HepG2 (cell line): Measurements from ENCODE around the gene MRPL38. TPM values are rescaled to one million over a fixed set of nuclear protein-coding genes. Genes with fewer than 3 reads are reported as not detected.
A peak's percentile ranks its signal among the peaks of the same experiment; 100 is the strongest.

ENCODE experiments used
- GABPB1 ChIP-seq: IDR thresholded peaks from 2 replicates; pipeline ENCODE4 v1.6.1; 2016; ENCODE audit warnings: mild to moderate bottlenecking, missing genetic modification reagents, moderate library complexity, missing compliant biosample characterization
- ISL2 ChIP-seq: sonication (generic); formaldehyde crosslinking; IDR thresholded peaks from 2 replicates; pipeline ENCODE4 v1.5.0; 2020; ENCODE audit warnings: missing genetic modification reagents
- KDM1A ChIP-seq: IDR thresholded peaks from 2 replicates; pipeline ENCODE4 v1.6.1; 2016; ENCODE audit warnings: missing compliant biosample characterization
- KLF6 ChIP-seq: IDR thresholded peaks from 2 replicates; pipeline ENCODE4 v1.8.0; 2016; ENCODE audit warnings: missing biosample characterization, missing genetic modification reagents
- NCOA1 ChIP-seq: sonication (generic); formaldehyde crosslinking; IDR thresholded peaks from 2 replicates; pipeline ENCODE4 v1.9.0; 2021; ENCODE audit warnings: missing genetic modification reagents
- NKX3-1 ChIP-seq: sonication (generic); formaldehyde crosslinking; IDR thresholded peaks from 2 replicates; pipeline ENCODE4 v1.5.0; 2020; ENCODE audit warnings: missing genetic modification reagents
- NRL ChIP-seq: sonication (generic); formaldehyde crosslinking; IDR thresholded peaks from 2 replicates; pipeline ENCODE4 v1.5.0; 2020; ENCODE audit warnings: missing genetic modification reagents, mild to moderate bottlenecking, moderate library complexity, borderline replicate concordance
- SP4 ChIP-seq: sonication (generic); formaldehyde crosslinking; IDR thresholded peaks from 2 replicates; pipeline ENCODE4 v1.8.1; 2023; ENCODE audit warnings: mild to moderate bottlenecking, missing genetic modification reagents
- TRIM24 ChIP-seq: sonication (generic); formaldehyde crosslinking; IDR thresholded peaks from 2 replicates; pipeline ENCODE4 v1.8.0; 2022; ENCODE audit warnings: mild to moderate bottlenecking, missing genetic modification reagents
- ZFY ChIP-seq: sonication (generic); formaldehyde crosslinking; IDR thresholded peaks from 2 replicates; pipeline ENCODE4 v1.4.0; 2020; ENCODE audit warnings: missing genetic modification reagents
- ZNF34 ChIP-seq: sonication (generic); formaldehyde crosslinking; IDR thresholded peaks from 2 replicates; pipeline ENCODE4 v1.4.0; 2020; ENCODE audit warnings: mild to moderate bottlenecking, missing genetic modification reagents, borderline replicate concordance
- ZNF562 ChIP-seq: sonication (generic); formaldehyde crosslinking; IDR thresholded peaks from 2 replicates; pipeline ENCODE4 v1.8.0; 2022; ENCODE audit warnings: missing genetic modification reagents, borderline replicate concordance
- ZNF567 ChIP-seq: sonication (generic); formaldehyde crosslinking; IDR thresholded peaks from 2 replicates; pipeline ENCODE4 v1.8.1; 2023; ENCODE audit warnings: mild to moderate bottlenecking, missing genetic modification reagents, borderline replicate concordance
- ZNF781 ChIP-seq: sonication (generic); formaldehyde crosslinking; IDR thresholded peaks from 2 replicates; pipeline ENCODE4 v1.5.1; 2020; ENCODE audit warnings: borderline replicate concordance, mild to moderate bottlenecking, missing genetic modification reagents; ENCODE audit errors: not compliant biosample characterization
- ZNF790 ChIP-seq: sonication (generic); formaldehyde crosslinking; IDR thresholded peaks from 2 replicates; pipeline ENCODE4 v1.8.0; 2022; ENCODE audit warnings: missing genetic modification reagents, mild to moderate bottlenecking, borderline replicate concordance
- ZZZ3 ChIP-seq: sonication (generic); formaldehyde crosslinking; IDR thresholded peaks from 2 replicates; pipeline ENCODE4 v1.4.0; 2020; ENCODE audit warnings: missing genetic modification reagents, mild to moderate bottlenecking, borderline replicate concordance
- polyA plus RNA-seq, 8 experiments: library from polyadenylated mRNA; depleted of rRNA in 3 of 8; stranded (reverse) in 7 of 8; unstranded in 1 of 8; fragments of >200 nt; fragmentation: Illumina TruSeq in 4 of 8; extraction: Trizol in 4 of 8; gene quantifications; 2 replicates each; pipeline versions ENCODE4 v1.2.1 to v1.2.3, GENCODE V29; 2011 to 2016; ENCODE audit warnings: low read depth in 4 of 8, missing spikeins in 1 of 8, mixed read lengths in 1 of 8; ENCODE audit not compliant: insufficient read depth in 1 of 8
- total RNA-seq, 5 experiments: library from RNA; depleted of rRNA; stranded (reverse); fragments of >200 nt; fragmentation: Illumina TruSeq; extraction: Trizol; gene quantifications; 2 replicates each; pipeline ENCODE4 v1.2.3, GENCODE V29; 2016; ENCODE audit warnings: low read depth in 1 of 5
- TF ChIP-seq, protein P1 (sequence below): sonication (generic); formaldehyde crosslinking; IDR thresholded peaks from 2 replicates; pipeline ENCODE4 v1.5.0; 2020; ENCODE audit warnings: mild to moderate bottlenecking, missing genetic modification reagents, moderate library complexity
- TF ChIP-seq, protein P2 (sequence below): IDR thresholded peaks from 2 replicates; pipeline ENCODE4 v1.6.1; 2016; ENCODE audit warnings: control low read depth
- TF ChIP-seq, protein P3 (sequence below): sonication (generic); formaldehyde crosslinking; conservative IDR thresholded peaks from 2 replicates; pipeline ENCODE4 v1.8.0; 2022; ENCODE audit warnings: missing genetic modification reagents
- TF ChIP-seq, protein P4 (sequence below): sonication (generic); formaldehyde crosslinking; IDR thresholded peaks from 2 replicates; pipeline ENCODE4 v1.4.0; 2020; ENCODE audit warnings: low read depth, mild to moderate bottlenecking, missing genetic modification reagents
- TF ChIP-seq, protein P5 (sequence below): sonication (generic); formaldehyde crosslinking; IDR thresholded peaks from 2 replicates; pipeline ENCODE4 v1.8.1; 2022; ENCODE audit warnings: low read depth, mild to moderate bottlenecking, missing genetic modification reagents
- TF ChIP-seq, protein P6 (sequence below): sonication (generic); formaldehyde crosslinking; IDR thresholded peaks from 2 replicates; pipeline ENCODE4 v1.4.0; 2020; ENCODE audit warnings: mild to moderate bottlenecking, missing genetic modification reagents

Gene MRPL38
- total and polyA plus RNA-seq, 2 of the 13 experiments (the other 11 are each of a cell fraction or from before 2014, with no cell fraction given): 83.7 to 125 TPM

DNA sequence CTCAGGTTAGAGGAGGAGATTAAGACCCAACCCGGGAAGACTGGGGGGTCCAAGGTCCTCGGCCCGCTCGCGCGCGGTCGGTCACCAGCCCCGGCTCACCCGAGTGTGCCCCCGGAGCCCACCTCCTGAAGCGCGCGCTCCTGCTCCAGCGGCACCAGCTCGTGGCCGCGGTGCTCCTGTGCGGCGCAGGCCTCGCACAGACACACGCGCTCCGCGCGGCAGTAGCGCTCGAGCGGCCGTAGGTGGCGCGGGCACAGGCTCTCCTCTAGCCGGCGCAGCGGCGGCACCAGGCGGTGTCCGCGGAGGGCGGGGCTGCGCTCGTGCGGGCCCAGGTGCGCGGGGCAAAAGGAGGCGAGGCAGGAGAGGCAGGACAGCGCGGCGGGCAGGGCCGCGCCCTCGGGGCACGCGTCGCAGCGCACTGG, 26.9 kb downstream of the MRPL38 start (continued):
- TF ChIP-seq NRL (CRISPR knock-in tag): no peak
- TF ChIP-seq ZNF790 (CRISPR knock-in tag): no peak; the same call in 1 of the 2 replicates
- TF ChIP-seq GABPB1: 0 out of 2 replicates have a peak, but pooled peaks have one; percentile 7
- no peak for TF ChIP-seq NCOA1 (CRISPR knock-in tag)
- TF ChIP-seq, protein P1, sequence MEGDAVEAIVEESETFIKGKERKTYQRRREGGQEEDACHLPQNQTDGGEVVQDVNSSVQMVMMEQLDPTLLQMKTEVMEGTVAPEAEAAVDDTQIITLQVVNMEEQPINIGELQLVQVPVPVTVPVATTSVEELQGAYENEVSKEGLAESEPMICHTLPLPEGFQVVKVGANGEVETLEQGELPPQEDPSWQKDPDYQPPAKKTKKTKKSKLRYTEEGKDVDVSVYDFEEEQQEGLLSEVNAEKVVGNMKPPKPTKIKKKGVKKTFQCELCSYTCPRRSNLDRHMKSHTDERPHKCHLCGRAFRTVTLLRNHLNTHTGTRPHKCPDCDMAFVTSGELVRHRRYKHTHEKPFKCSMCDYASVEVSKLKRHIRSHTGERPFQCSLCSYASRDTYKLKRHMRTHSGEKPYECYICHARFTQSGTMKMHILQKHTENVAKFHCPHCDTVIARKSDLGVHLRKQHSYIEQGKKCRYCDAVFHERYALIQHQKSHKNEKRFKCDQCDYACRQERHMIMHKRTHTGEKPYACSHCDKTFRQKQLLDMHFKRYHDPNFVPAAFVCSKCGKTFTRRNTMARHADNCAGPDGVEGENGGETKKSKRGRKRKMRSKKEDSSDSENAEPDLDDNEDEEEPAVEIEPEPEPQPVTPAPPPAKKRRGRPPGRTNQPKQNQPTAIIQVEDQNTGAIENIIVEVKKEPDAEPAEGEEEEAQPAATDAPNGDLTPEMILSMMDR (CRISPR knock-in tag): peak; percentile 59; the same call in 1 of the 2 replicates
- TF ChIP-seq, protein P2, sequence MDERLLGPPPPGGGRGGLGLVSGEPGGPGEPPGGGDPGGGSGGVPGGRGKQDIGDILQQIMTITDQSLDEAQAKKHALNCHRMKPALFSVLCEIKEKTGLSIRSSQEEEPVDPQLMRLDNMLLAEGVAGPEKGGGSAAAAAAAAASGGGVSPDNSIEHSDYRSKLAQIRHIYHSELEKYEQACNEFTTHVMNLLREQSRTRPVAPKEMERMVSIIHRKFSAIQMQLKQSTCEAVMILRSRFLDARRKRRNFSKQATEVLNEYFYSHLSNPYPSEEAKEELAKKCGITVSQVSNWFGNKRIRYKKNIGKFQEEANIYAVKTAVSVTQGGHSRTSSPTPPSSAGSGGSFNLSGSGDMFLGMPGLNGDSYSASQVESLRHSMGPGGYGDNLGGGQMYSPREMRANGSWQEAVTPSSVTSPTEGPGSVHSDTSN (CRISPR knock-in tag): no peak
- TF ChIP-seq, protein P3, sequence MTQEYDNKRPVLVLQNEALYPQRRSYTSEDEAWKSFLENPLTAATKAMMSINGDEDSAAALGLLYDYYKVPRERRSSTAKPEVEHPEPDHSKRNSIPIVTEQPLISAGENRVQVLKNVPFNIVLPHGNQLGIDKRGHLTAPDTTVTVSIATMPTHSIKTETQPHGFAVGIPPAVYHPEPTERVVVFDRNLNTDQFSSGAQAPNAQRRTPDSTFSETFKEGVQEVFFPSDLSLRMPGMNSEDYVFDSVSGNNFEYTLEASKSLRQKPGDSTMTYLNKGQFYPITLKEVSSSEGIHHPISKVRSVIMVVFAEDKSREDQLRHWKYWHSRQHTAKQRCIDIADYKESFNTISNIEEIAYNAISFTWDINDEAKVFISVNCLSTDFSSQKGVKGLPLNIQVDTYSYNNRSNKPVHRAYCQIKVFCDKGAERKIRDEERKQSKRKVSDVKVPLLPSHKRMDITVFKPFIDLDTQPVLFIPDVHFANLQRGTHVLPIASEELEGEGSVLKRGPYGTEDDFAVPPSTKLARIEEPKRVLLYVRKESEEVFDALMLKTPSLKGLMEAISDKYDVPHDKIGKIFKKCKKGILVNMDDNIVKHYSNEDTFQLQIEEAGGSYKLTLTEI: no peak
- TF ChIP-seq NKX3-1 (CRISPR knock-in tag): no peak; the same call in 1 of the 2 replicates
- TF ChIP-seq SP4 (CRISPR knock-in tag): no peak; the same call in 1 of the 2 replicates
- TF ChIP-seq, protein P4, sequence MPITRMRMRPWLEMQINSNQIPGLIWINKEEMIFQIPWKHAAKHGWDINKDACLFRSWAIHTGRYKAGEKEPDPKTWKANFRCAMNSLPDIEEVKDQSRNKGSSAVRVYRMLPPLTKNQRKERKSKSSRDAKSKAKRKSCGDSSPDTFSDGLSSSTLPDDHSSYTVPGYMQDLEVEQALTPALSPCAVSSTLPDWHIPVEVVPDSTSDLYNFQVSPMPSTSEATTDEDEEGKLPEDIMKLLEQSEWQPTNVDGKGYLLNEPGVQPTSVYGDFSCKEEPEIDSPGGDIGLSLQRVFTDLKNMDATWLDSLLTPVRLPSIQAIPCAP (CRISPR knock-in tag): 0 out of 2 replicates have a peak, but pooled peaks have one; percentile 74
- TF ChIP-seq, protein P5, sequence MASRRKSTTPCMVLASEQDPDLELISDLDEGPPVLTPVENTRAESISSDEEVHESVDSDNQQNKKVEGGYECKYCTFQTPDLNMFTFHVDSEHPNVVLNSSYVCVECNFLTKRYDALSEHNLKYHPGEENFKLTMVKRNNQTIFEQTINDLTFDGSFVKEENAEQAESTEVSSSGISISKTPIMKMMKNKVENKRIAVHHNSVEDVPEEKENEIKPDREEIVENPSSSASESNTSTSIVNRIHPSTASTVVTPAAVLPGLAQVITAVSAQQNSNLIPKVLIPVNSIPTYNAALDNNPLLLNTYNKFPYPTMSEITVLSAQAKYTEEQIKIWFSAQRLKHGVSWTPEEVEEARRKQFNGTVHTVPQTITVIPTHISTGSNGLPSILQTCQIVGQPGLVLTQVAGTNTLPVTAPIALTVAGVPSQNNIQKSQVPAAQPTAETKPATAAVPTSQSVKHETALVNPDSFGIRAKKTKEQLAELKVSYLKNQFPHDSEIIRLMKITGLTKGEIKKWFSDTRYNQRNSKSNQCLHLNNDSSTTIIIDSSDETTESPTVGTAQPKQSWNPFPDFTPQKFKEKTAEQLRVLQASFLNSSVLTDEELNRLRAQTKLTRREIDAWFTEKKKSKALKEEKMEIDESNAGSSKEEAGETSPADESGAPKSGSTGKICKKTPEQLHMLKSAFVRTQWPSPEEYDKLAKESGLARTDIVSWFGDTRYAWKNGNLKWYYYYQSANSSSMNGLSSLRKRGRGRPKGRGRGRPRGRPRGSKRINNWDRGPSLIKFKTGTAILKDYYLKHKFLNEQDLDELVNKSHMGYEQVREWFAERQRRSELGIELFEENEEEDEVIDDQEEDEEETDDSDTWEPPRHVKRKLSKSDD: no peak
- TF ChIP-seq ZNF781 (CRISPR knock-in tag): no peak
- TF ChIP-seq TRIM24 (CRISPR knock-in tag): no peak
- peak; percentile 81 for TF ChIP-seq ZFY (CRISPR knock-in tag)
- TF ChIP-seq ZNF562 (CRISPR knock-in tag): no peak
- TF ChIP-seq, protein P6, sequence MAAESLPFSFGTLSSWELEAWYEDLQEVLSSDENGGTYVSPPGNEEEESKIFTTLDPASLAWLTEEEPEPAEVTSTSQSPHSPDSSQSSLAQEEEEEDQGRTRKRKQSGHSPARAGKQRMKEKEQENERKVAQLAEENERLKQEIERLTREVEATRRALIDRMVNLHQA (CRISPR knock-in tag): no peak
- TF ChIP-seq KLF6 (CRISPR knock-in tag): no peak
- TF ChIP-seq ZNF34 (CRISPR knock-in tag): no peak; the same call in 1 of the 2 replicates
- no peak for TF ChIP-seq ZZZ3 (CRISPR knock-in tag)
- peak; percentile 46; the same call in 1 of the 2 replicates for TF ChIP-seq KDM1A
- 0 out of 2 replicates have a peak, but pooled peaks have one; percentile 11 for TF ChIP-seq ZNF567 (CRISPR knock-in tag)
- no peak for TF ChIP-seq ISL2 (CRISPR knock-in tag)
